H9 (cell line): Measurements from ENCODE around the gene SYK. TPM values are rescaled to one million over a fixed set of nuclear protein-coding genes. Genes with fewer than 3 reads are reported as not detected.

Experiments
- DNase-seq: peaks from one replicate; pipeline ENCODE4 v3.0.0-alpha.2; 2017
- H2AFZ ChIP-seq: one replicate; pipeline ENCODE4 v1.6.1; 2013; ENCODE audit warnings: mild to moderate bottlenecking, low read length, control low read depth, moderate library complexity
- H2AK5ac ChIP-seq: 2 replicates; pipeline ENCODE4 v1.6.1; 2013; ENCODE audit warnings: low read length, control low read depth, mixed read lengths; ENCODE audit not compliant: insufficient read length
- H2BK120ac ChIP-seq: one replicate; pipeline ENCODE4 v1.6.1; 2013; ENCODE audit warnings: low read depth, mild to moderate bottlenecking, low read length, control low read depth, inconsistent platforms; ENCODE audit not compliant: poor library complexity, severe bottlenecking
- H2BK12ac ChIP-seq: 2 replicates; pipeline ENCODE4 v1.6.1; 2013; ENCODE audit warnings: low read length, control low read depth, mixed read lengths, low read depth; ENCODE audit not compliant: insufficient read length
- H2BK15ac ChIP-seq: 2 replicates; pipeline ENCODE4 v1.6.1; 2013; ENCODE audit warnings: low read depth, low read length, control low read depth
- H2BK20ac ChIP-seq: one replicate; pipeline ENCODE4 v1.6.1; 2013; ENCODE audit warnings: low read depth, mild to moderate bottlenecking, low read length, control low read depth, inconsistent platforms; ENCODE audit not compliant: poor library complexity, severe bottlenecking
- H2BK5ac ChIP-seq: 2 replicates; pipeline ENCODE4 v1.6.1; 2013; ENCODE audit warnings: low read length, control low read depth, mixed read lengths; ENCODE audit not compliant: insufficient read length
- H3K14ac ChIP-seq: 2 replicates; pipeline ENCODE4 v1.6.1; 2013; ENCODE audit warnings: low read length, control low read depth; ENCODE audit not compliant: insufficient read depth
- H3K18ac ChIP-seq: 2 replicates; pipeline ENCODE4 v1.6.1; 2013; ENCODE audit warnings: low read depth, mild to moderate bottlenecking, mixed read lengths, low read length, control low read depth; ENCODE audit not compliant: insufficient read length
- H3K23ac ChIP-seq: 2 replicates; pipeline ENCODE4 v1.6.1; 2013; ENCODE audit warnings: low read length, control low read depth, mixed read lengths, low read depth; ENCODE audit not compliant: insufficient read length
- H3K23me2 ChIP-seq: 2 replicates; pipeline ENCODE4 v1.6.1; 2013; ENCODE audit warnings: low read depth, mild to moderate bottlenecking, mixed read lengths, low read length, control low read depth; ENCODE audit not compliant: insufficient read length, poor library complexity, severe bottlenecking
- H3K27ac ChIP-seq: 2 replicates; pipeline ENCODE4 v1.5.1; 2013; ENCODE audit warnings: low read length, control low read depth, mixed read lengths, low read depth; ENCODE audit not compliant: insufficient read length
- H3K27me3 ChIP-seq: 2 replicates; pipeline ENCODE4 v1.6.1; 2013; ENCODE audit warnings: low read length, control low read depth, inconsistent platforms; ENCODE audit not compliant: insufficient read depth
- H3K4ac ChIP-seq: 2 replicates; pipeline ENCODE4 v1.6.1; 2013; ENCODE audit warnings: low read depth, mild to moderate bottlenecking, control low read depth, inconsistent platforms, low read length, moderate library complexity
- H3K4me1 ChIP-seq: 2 replicates; pipeline ENCODE4 v1.6.1; 2013; ENCODE audit warnings: low read length, control low read depth, inconsistent platforms; ENCODE audit not compliant: insufficient read depth
- H3K4me2 ChIP-seq: 2 replicates; pipeline ENCODE4 v1.6.1; 2013; ENCODE audit warnings: low read length, control low read depth, mixed read lengths; ENCODE audit not compliant: insufficient read length, insufficient read depth
- H3K56ac ChIP-seq: 2 replicates; pipeline ENCODE4 v1.6.1; 2013; ENCODE audit warnings: low read depth, mild to moderate bottlenecking, mixed read lengths, low read length, control low read depth; ENCODE audit not compliant: insufficient read length
- H3K79me1 ChIP-seq: 2 replicates; pipeline ENCODE4 v1.6.1; 2013; ENCODE audit warnings: low read depth, mild to moderate bottlenecking, moderate library complexity, low read length, control low read depth, inconsistent platforms; ENCODE audit not compliant: insufficient read depth, poor library complexity, severe bottlenecking
- H3K79me2 ChIP-seq: 2 replicates; pipeline ENCODE4 v1.6.1; 2013; ENCODE audit warnings: low read length, control low read depth, inconsistent platforms; ENCODE audit not compliant: insufficient read depth
- H3K9ac ChIP-seq: 2 replicates; pipeline ENCODE4 v1.6.1; 2013; ENCODE audit warnings: low read length, control low read depth, mixed read lengths; ENCODE audit not compliant: insufficient read length; ENCODE audit errors: extremely low read depth
- H3K9me3 ChIP-seq: one replicate; pipeline ENCODE4 v1.6.1; 2013; ENCODE audit warnings: low read depth, low read length, inconsistent platforms; ENCODE audit not compliant: control insufficient read depth
- H3T11ph ChIP-seq: one replicate; pipeline ENCODE4 v1.6.1; 2013; ENCODE audit warnings: mild to moderate bottlenecking, low read length, control low read depth, inconsistent platforms
- H4K20me1 ChIP-seq: one replicate; pipeline ENCODE4 v1.6.1; 2013; ENCODE audit not compliant: control insufficient read depth, insufficient read length, insufficient read depth
- H4K5ac ChIP-seq: 2 replicates; pipeline ENCODE4 v1.6.1; 2013; ENCODE audit warnings: low read depth, mild to moderate bottlenecking, mixed read lengths, low read length, control low read depth; ENCODE audit not compliant: insufficient read length
- H4K8ac ChIP-seq: replicated peaks from 2 replicates; pipeline ENCODE4 v1.6.1; 2013; ENCODE audit warnings: low read length, control low read depth, mixed read lengths, low read depth; ENCODE audit not compliant: insufficient read length
- H4K91ac ChIP-seq: 2 replicates; pipeline ENCODE4 v1.6.1; 2013; ENCODE audit warnings: low read depth, mild to moderate bottlenecking, moderate library complexity, mixed read lengths, low read length, control low read depth; ENCODE audit not compliant: insufficient read length
- H3K27ac Mint-ChIP-seq, 3 experiments: 2 replicates in 2 of 3; 3 replicates in 1 of 3; pipeline ENCODE4 v1.8.0; 2020 to 2021; ENCODE audit warnings: mixed read lengths in 3 of 3, mild to moderate bottlenecking in 1 of 3, moderate library complexity in 1 of 3
- H3K27me3 Mint-ChIP-seq: 2 replicates; pipeline ENCODE4 v1.8.0; 2021; ENCODE audit warnings: low read depth, mild to moderate bottlenecking, moderate library complexity, mixed read lengths
- H3K36me3 Mint-ChIP-seq, 3 experiments: 2 replicates in 2 of 3; 3 replicates in 1 of 3; pipeline ENCODE4 v1.8.0; 2020 to 2021; ENCODE audit warnings: low read depth in 3 of 3, mixed read lengths in 3 of 3; ENCODE audit not compliant: insufficient read depth in 1 of 3
- H3K4me1 Mint-ChIP-seq, 2 experiments: 2 replicates each; pipeline ENCODE4 v1.8.0; 2020; ENCODE audit warnings: mixed read lengths in 2 of 2
- H3K4me3 Mint-ChIP-seq, 2 experiments: 2 replicates in 1 of 2; 3 replicates in 1 of 2; pipeline ENCODE4 v1.8.0; 2020 to 2021; ENCODE audit warnings: mild to moderate bottlenecking in 2 of 2, mixed read lengths in 2 of 2, moderate library complexity in 1 of 2
- H3K9me3 Mint-ChIP-seq, 2 experiments: 2 replicates in 1 of 2; 3 replicates in 1 of 2; pipeline ENCODE4 v1.8.0; 2020; ENCODE audit warnings: mild to moderate bottlenecking in 2 of 2, mixed read lengths in 2 of 2, moderate library complexity in 1 of 2
- CTCF ChIP-seq: fragments of 200-600 bp; sonication (generic); conservative IDR thresholded peaks from 3 replicates; pipeline ENCODE4 v1.8.0; 2021; ENCODE audit warnings: antibody characterized with exemption, mild to moderate bottlenecking
- WGBS: extraction: QIAGEN DNeasy Blood & Tissue Kit; methylation state at CpG from one replicate; pipeline ENCODE4 v1.1.7; 2013; ENCODE audit warnings: missing lambda C conversion rate, low lambda C conversion rate, mixed read lengths; ENCODE audit not compliant: insufficient read length; ENCODE audit errors: extremely low coverage; 5-methylcytosine and 5-hydroxymethylcytosine counted together
- total RNA-seq: library from RNA; stranded (reverse); gene quantifications from 2 replicates; pipeline ENCODE4 v1.2.1, GENCODE V29; 2021

The SYK gene
- total RNA-seq, 1 experiment from 2014 or later: 7.9 TPM

- H3K23ac ChIP-seq: no peak overlapping the region
- no peak for DNase-seq
- no peak overlapping the region for H3K18ac ChIP-seq
- H3K23me2 ChIP-seq: no peaks in the 10 kb centered on the region
- H4K91ac ChIP-seq: no peak overlapping the region
- WGBS: no CpG with 5 or more reads among the region's 1 CpG
- Mint-ChIP-seq H3K36me3 (peaks cover 5 to 43% (median 36%) of the 10 kb centered on the region in 3 experiments), H3K4me3 (no peak overlapping the region), H3K27ac (no peak overlapping the region), H3K27me3 (peaks cover 6% of the 10 kb centered on the region), H3K4me1 (no peaks in the 10 kb centered on the region), H3K9me3 (peaks cover 56 to 68% of the 10 kb centered on the region in 2 experiments)
- H3K79me1 ChIP-seq: no peaks in the 10 kb centered on the region
- H2BK20ac ChIP-seq: no peak overlapping the region
- H4K20me1 ChIP-seq: no peaks in the 10 kb centered on the region
- H2BK120ac ChIP-seq: no peak overlapping the region
- H2BK15ac ChIP-seq: no peak overlapping the region
- H3K27me3 ChIP-seq: no peaks in the 10 kb centered on the region
- H3T11ph ChIP-seq: no peak overlapping the region
- no peak overlapping the region for H4K5ac ChIP-seq
- H3K14ac ChIP-seq: no peak overlapping the region
- H4K8ac ChIP-seq: no peak overlapping the region
- no peak overlapping the region for H2BK5ac ChIP-seq
- no peak overlapping the region for H3K56ac ChIP-seq
- H3K27ac ChIP-seq: no peak overlapping the region
- H2BK12ac ChIP-seq: no peak overlapping the region
- no peak overlapping the region for H3K9ac ChIP-seq
- H3K79me2 ChIP-seq: no peaks in the 10 kb centered on the region
- H3K9me3 ChIP-seq: peaks cover 42% of the 10 kb centered on the region
- no peaks in the 10 kb centered on the region for H3K4me1 ChIP-seq
- no peak overlapping the region for H3K4me2 ChIP-seq
- H3K4ac ChIP-seq: no peak overlapping the region
- no peak for TF ChIP-seq CTCF
- H2AFZ ChIP-seq: no peak overlapping the region
- H2AK5ac ChIP-seq: no peak overlapping the region
These were observed 34.0 kb upstream of the SYK start for GRCh38 chr9:90767523-90768100.
